H1 (cell line): ENCODE results near the gene EPS8. TPM values are rescaled to one million over a fixed set of nuclear protein-coding genes. Genes with fewer than 3 reads are reported as not detected.

ENCODE experiments used
- CTCF ChIA-PET: fragments of 300-600 bp; sonication (Branson Sonifier 250); formaldehyde crosslinking; loops from one replicate; lab custom pipeline; 2021; ENCODE audit not compliant: partially characterized antibody; lab: Charles Lee
- POLR2A ChIA-PET: fragments of 300-600 bp; sonication (Branson Sonifier 250); formaldehyde crosslinking; loops from one replicate; lab custom pipeline; 2021; ENCODE audit warnings: inconsistent platforms; ENCODE audit not compliant: partially characterized antibody; lab: Charles Lee
- DNase-seq, 2 experiments: peaks; one replicate each; pipeline versions ENCODE4 v3.0.0 to v3.0.0-alpha.2; 2010 to 2022; ENCODE audit warnings: low spot score in 2 of 2, low read depth in 1 of 2, mixed read lengths in 1 of 2
- FAIRE-seq: peaks from 2 replicates; lab custom pipeline; 2011; peaks lifted over from hg19 to GRCh38; lab: Jason Lieb, UNC
- H2AFZ ChIP-seq: 2 replicates; pipeline ENCODE4 v1.8.1; 2012; ENCODE audit warnings: low read length, inconsistent platforms
- H2AK5ac ChIP-seq: 2 replicates; pipeline ENCODE4 v1.6.1; 2013; ENCODE audit warnings: low read depth, low read length
- H2BK120ac ChIP-seq: replicated peaks from 2 replicates; pipeline ENCODE3; 2013; ENCODE audit warnings: low read depth, low read length, inconsistent platforms
- H2BK12ac ChIP-seq: 2 replicates; pipeline ENCODE4 v1.6.1; 2013; ENCODE audit warnings: low read depth, low read length
- H2BK15ac ChIP-seq: 2 replicates; pipeline ENCODE4 v1.6.1; 2013; ENCODE audit warnings: low read length
- H2BK20ac ChIP-seq: 2 replicates; pipeline ENCODE4 v1.6.1; 2013; ENCODE audit warnings: low read length
- H2BK5ac ChIP-seq: 2 replicates; pipeline ENCODE4 v1.6.1; 2013; ENCODE audit warnings: low read depth, low read length
- H3K14ac ChIP-seq: 2 replicates; pipeline ENCODE4 v1.6.1; 2013; ENCODE audit warnings: inconsistent platforms; ENCODE audit not compliant: insufficient read length
- H3K18ac ChIP-seq: 2 replicates; pipeline ENCODE4 v1.6.1; 2013; ENCODE audit warnings: low read length; ENCODE audit errors: extremely low read depth
- H3K23ac ChIP-seq: 2 replicates; pipeline ENCODE4 v1.6.1; 2013; ENCODE audit warnings: inconsistent platforms; ENCODE audit not compliant: insufficient read length
- H3K23me2 ChIP-seq: 2 replicates; pipeline ENCODE4 v1.6.1; 2013; ENCODE audit warnings: low read depth, low read length
- H3K27ac ChIP-seq: 2 replicates; pipeline ENCODE4 v1.6.1; 2011; ENCODE audit warnings: low read depth, low read length, inconsistent platforms
- H3K27me3 ChIP-seq, 4 experiments: replicated peaks in 1 of 4; 1 replicate in 1 of 4; 2 replicates in 3 of 4; pipeline versions ENCODE4 v1.6.1 to v1.8.1; 2011 to 2013; ENCODE audit warnings: low read length in 3 of 4, mild to moderate bottlenecking in 3 of 4, inconsistent platforms in 2 of 4, mixed read lengths in 2 of 4, moderate library complexity in 1 of 4; ENCODE audit not compliant: control insufficient read depth in 3 of 4, insufficient read depth in 3 of 4; ENCODE audit errors: extremely low read depth in 1 of 4
- H3K36me3 ChIP-seq, 4 experiments: 2 replicates each; pipeline versions ENCODE4 v1.6.1 to v1.8.1; 2011 to 2013; ENCODE audit warnings: mild to moderate bottlenecking in 4 of 4, low read length in 3 of 4, moderate library complexity in 2 of 4, control low read depth in 1 of 4, inconsistent platforms in 1 of 4; ENCODE audit not compliant: insufficient read depth in 4 of 4, control insufficient read depth in 2 of 4
- H3K4ac ChIP-seq: replicated peaks from 2 replicates; pipeline ENCODE3; 2013; ENCODE audit warnings: low read length, low read depth, mixed read lengths, inconsistent platforms; ENCODE audit not compliant: insufficient read length
- H3K4me1 ChIP-seq, 4 experiments: replicated peaks in 1 of 4; 1 replicate in 1 of 4; 2 replicates in 3 of 4; pipeline versions ENCODE4 v1.6.1 to v1.8.1; 2011 to 2013; ENCODE audit warnings: low read length in 3 of 4, inconsistent platforms in 2 of 4, mixed read lengths in 1 of 4; ENCODE audit not compliant: insufficient read depth in 4 of 4, control insufficient read depth in 3 of 4
- H3K4me2 ChIP-seq, 2 experiments: 2 replicates each; pipeline versions ENCODE4 v1.6.1 to v1.8.1; 2011 to 2013; ENCODE audit warnings: low read depth in 2 of 2, low read length in 2 of 2, control low read depth in 1 of 2, inconsistent platforms in 1 of 2, mild to moderate bottlenecking in 1 of 2; ENCODE audit not compliant: insufficient read depth in 1 of 2
- H3K4me3 ChIP-seq, 4 experiments: fragments of 200-600, 300-600 bp in 1 of 4; sonication (generic), shearing (Covaris generic), sonication (Bioruptor Twin) in 1 of 4; 2 replicates each; pipeline versions ENCODE4 v1.5.1 to v1.8.1; 2011 to 2016; ENCODE audit warnings: low read length in 4 of 4, low read depth in 3 of 4, control low read depth in 2 of 4, inconsistent platforms in 2 of 4, mild to moderate bottlenecking in 2 of 4, mixed read lengths in 1 of 4, moderate library complexity in 1 of 4; ENCODE audit not compliant: insufficient read depth in 2 of 4; ENCODE audit errors: extremely low read depth in 1 of 4
- H3K56ac ChIP-seq: replicated peaks from 2 replicates; pipeline ENCODE3; 2013; ENCODE audit warnings: low read depth, mild to moderate bottlenecking, mixed read lengths, low read length, inconsistent platforms; ENCODE audit not compliant: insufficient read length
- H3K79me1 ChIP-seq: 2 replicates; pipeline ENCODE4 v1.6.1; 2013; ENCODE audit warnings: low read depth, low read length, control low read depth
- H3K79me2 ChIP-seq, 2 experiments: 2 replicates each; pipeline versions ENCODE4 v1.6.1 to v1.8.1; 2012 to 2013; ENCODE audit warnings: low read length in 2 of 2, mild to moderate bottlenecking in 2 of 2, inconsistent platforms in 1 of 2; ENCODE audit not compliant: insufficient read depth in 2 of 2, control insufficient read depth in 1 of 2
- H3K9ac ChIP-seq, 4 experiments: replicated peaks in 1 of 4; 1 replicate in 1 of 4; 2 replicates in 3 of 4; pipeline versions ENCODE4 v1.6.1 to v1.8.1; 2011 to 2013; ENCODE audit warnings: low read depth in 3 of 4, low read length in 3 of 4, control low read depth in 2 of 4, mild to moderate bottlenecking in 2 of 4, moderate library complexity in 2 of 4, inconsistent platforms in 1 of 4; ENCODE audit errors: extremely low read depth in 1 of 4
- H3K9me3 ChIP-seq, 2 experiments: 2 replicates each; pipeline versions ENCODE4 v1.6.1 to v1.8.1; 2012 to 2013; ENCODE audit warnings: mild to moderate bottlenecking in 2 of 2, moderate library complexity in 2 of 2, control low read depth in 1 of 2, inconsistent platforms in 1 of 2, low read depth in 1 of 2, low read length in 1 of 2, mixed read lengths in 1 of 2; ENCODE audit not compliant: insufficient read depth in 2 of 2
- H4K20me1 ChIP-seq, 2 experiments: replicated peaks in 1 of 2; 2 replicates each; pipeline versions ENCODE3 to v1.8.1; 2011 to 2013; ENCODE audit warnings: inconsistent platforms in 2 of 2, low read length in 2 of 2, mild to moderate bottlenecking in 1 of 2; ENCODE audit not compliant: insufficient read depth in 2 of 2, control insufficient read depth in 1 of 2
- H4K5ac ChIP-seq: 2 replicates; pipeline ENCODE4 v1.6.1; 2013; ENCODE audit warnings: low read length, low read depth, mixed read lengths, inconsistent platforms; ENCODE audit not compliant: insufficient read length
- H4K8ac ChIP-seq: 2 replicates; pipeline ENCODE4 v1.8.0; 2013; ENCODE audit warnings: mild to moderate bottlenecking, moderate library complexity, low read length, inconsistent platforms; ENCODE audit not compliant: insufficient read depth; ENCODE audit errors: extremely low read depth
- H4K91ac ChIP-seq: replicated peaks from 2 replicates; pipeline ENCODE3; 2013; ENCODE audit warnings: low read length, mixed read lengths, inconsistent platforms; ENCODE audit not compliant: insufficient read length
- ATF3 ChIP-seq: IDR thresholded peaks from 2 replicates; pipeline ENCODE4 v1.6.1; 2011; ENCODE audit warnings: low read depth, mild to moderate bottlenecking, low read length; ENCODE audit not compliant: insufficient read depth
- CBX8 ChIP-seq: fragments of 300-800, 300-1000 bp; sonication (generic); IDR thresholded peaks from 2 replicates; pipeline ENCODE4 v1.7.1; 2016; ENCODE audit warnings: low read depth, low read length, borderline replicate concordance
- E2F6 ChIP-seq: IDR thresholded peaks from 2 replicates; pipeline ENCODE4 v1.6.1; 2012; ENCODE audit warnings: inconsistent platforms
- SRF ChIP-seq: IDR thresholded peaks from 2 replicates; pipeline ENCODE4 v1.6.1; 2011; ENCODE audit warnings: mild to moderate bottlenecking, low read depth, low read length, moderate library complexity
- WGBS, 2 experiments: shearing (Covaris generic) in 1 of 2; methylation state at CpG; one replicate each; pipeline versions ENCODE4 v1.1.6 to v1.1.7; 2013 to 2015; ENCODE audit warnings: low lambda C conversion rate in 2 of 2, mixed read lengths in 2 of 2, inconsistent platforms in 1 of 2, low coverage in 1 of 2, missing lambda C conversion rate in 1 of 2; ENCODE audit not compliant: insufficient replicate concordance in 2 of 2, insufficient coverage in 1 of 2, insufficient read length in 1 of 2; ENCODE audit errors: extremely low coverage in 1 of 2, missing lambda C conversion rate in 1 of 2; 5-methylcytosine and 5-hydroxymethylcytosine counted together
- polyA plus RNA-seq, 7 experiments: library from polyadenylated mRNA; depleted of rRNA in 3 of 7; stranded (reverse) in 5 of 7; unstranded in 2 of 7; fragments of >200 nt in 5 of 7; fragments of 200-250 nt in 2 of 7; gene quantifications; 1 replicate in 5 of 7; 2 replicates in 1 of 7; 4 replicates in 1 of 7; pipeline versions ENCODE4 v1.2.1 to v1.2.3, GENCODE V29; 2011 to 2013; ENCODE audit warnings: missing spikeins in 2 of 7, mixed read lengths in 2 of 7
- total RNA-seq: library from RNA; stranded (reverse); fragmentation: NEBNext Ultra II Directional; extraction: Animal tissue kit (Norgen Biotek cat#: 25700); gene quantifications from 2 replicates; pipeline ENCODE4 v1.2.1, GENCODE V29; 2021

The EPS8 gene
- total and polyA plus RNA-seq, 2 of the 8 experiments (the other 6 are each of a cell fraction or from before 2014, with no cell fraction given), result 3.0 to 4.6 TPM

GRCh38 chr12:15732341-15733061 is 56.7 kb downstream of the EPS8 start:
- H2AK5ac ChIP-seq, result no peak overlapping the region
- no peak overlapping the region for H3K27ac ChIP-seq
- no peaks in the 10 kb centered on the region for H3K79me1 ChIP-seq
- H3K56ac ChIP-seq, result no peak overlapping the region
- TF ChIP-seq CBX8 (no peak), ATF3 (no peak), E2F6 (no peak), SRF (no peak)
- no peak overlapping the region for H2BK120ac ChIP-seq
- ChIA-PET POLR2A (no interaction called here), CTCF (interaction anchor here (1.2 kb wide), 1 partner anchor 40 kb away, joined by 3 read pairs; no protein-coding TSS in a partner anchor)
- WGBS, 2 experiments, result 93 to 100% methylated on average over 1 to 6 of the region's 6 CpGs
- H2BK5ac ChIP-seq, result no peak overlapping the region
- no peak overlapping the region for H4K8ac ChIP-seq
- FAIRE-seq, result no peak
- no peak for DNase-seq
- no peak overlapping the region for H4K5ac ChIP-seq
- H2AFZ ChIP-seq, result no peak overlapping the region
- no peaks in the 10 kb centered on the region for H3K4me1 ChIP-seq
- no peak overlapping the region for H3K9ac ChIP-seq
- no peak overlapping the region for H2BK15ac ChIP-seq
- H3K14ac ChIP-seq, result no peak overlapping the region
- no peak overlapping the region for H3K23ac ChIP-seq
- no peak overlapping the region for H3K4me2 ChIP-seq
- H3K36me3 ChIP-seq, result no peaks in the 10 kb centered on the region
- no peak overlapping the region for H2BK20ac ChIP-seq
- H3K79me2 ChIP-seq, result no peaks in the 10 kb centered on the region
- no peaks in the 10 kb centered on the region for H3K23me2 ChIP-seq
- H3K9me3 ChIP-seq, result no peaks in the 10 kb centered on the region
- no peak overlapping the region for H3K4me3 ChIP-seq
- no peak overlapping the region for H3K4ac ChIP-seq
- no peak overlapping the region for H4K91ac ChIP-seq
- H2BK12ac ChIP-seq, result no peak overlapping the region
- H4K20me1 ChIP-seq, result no peaks in the 10 kb centered on the region
- no peaks in the 10 kb centered on the region for H3K27me3 ChIP-seq
- H3K18ac ChIP-seq, result no peak overlapping the region
